Mononuclear cell (primary cell): ENCODE data around the gene NHLRC1. TPM values are rescaled to one million over a fixed set of nuclear protein-coding genes. Genes with fewer than 3 reads are reported as not detected.

Experiments
- H3K27me3 ChIP-seq: 2 replicates; pipeline ENCODE4 v1.6.0; 2011; ENCODE audit warnings: low read length, control low read depth; ENCODE audit not compliant: insufficient read depth
- H3K4me1 ChIP-seq: 2 replicates; pipeline ENCODE4 v1.5.1; 2011; ENCODE audit warnings: mild to moderate bottlenecking, low read length, control low read depth; ENCODE audit not compliant: insufficient read depth
- H3K4me3 ChIP-seq: 2 replicates; pipeline ENCODE4 v1.5.1; 2011; ENCODE audit warnings: mild to moderate bottlenecking, low read length, moderate library complexity
- H3K9me3 ChIP-seq: 2 replicates; pipeline ENCODE4 v1.5.1; 2011; ENCODE audit warnings: low read depth, mild to moderate bottlenecking, control low read depth, low read length
- total RNA-seq: library from RNA; depleted of rRNA; stranded (reverse); fragments of >200 nt; gene quantifications from one replicate; pipeline ENCODE4 v1.2.3, GENCODE V29; 2012

NHLRC1 gene
- total RNA-seq, 1 donor: 0.52 TPM

DNA sequence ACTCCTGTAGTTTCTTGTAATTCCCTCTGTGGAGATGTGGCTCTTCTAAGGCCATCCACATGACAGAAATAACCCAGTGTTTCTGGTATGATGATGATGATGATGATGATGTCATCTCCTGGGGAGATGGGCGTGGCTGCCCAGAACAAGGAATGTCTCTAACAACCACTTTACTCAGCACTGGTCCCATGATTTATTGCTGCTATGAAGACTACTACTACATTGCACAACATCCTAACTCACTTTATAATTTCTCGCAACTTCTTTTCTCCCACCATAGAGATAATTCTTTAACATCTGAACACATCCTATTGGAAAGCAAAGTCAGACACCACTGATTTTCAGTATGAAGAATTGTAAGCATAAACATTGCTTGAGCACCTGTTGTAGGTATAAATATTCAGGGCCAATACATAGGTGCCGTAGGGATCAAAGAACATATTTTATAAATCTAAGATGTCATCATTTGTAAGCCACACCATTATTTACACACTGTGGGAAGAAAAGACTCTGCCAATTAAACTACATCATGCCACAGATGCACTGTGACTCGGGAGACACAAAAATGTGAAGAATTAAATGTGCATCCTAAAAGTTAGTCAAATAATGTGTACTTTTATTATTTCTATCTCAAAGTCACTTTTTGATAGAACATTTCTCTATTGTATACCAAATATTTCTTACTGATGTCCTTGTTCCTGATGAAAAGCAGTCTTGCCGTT is 26.0 kb upstream of the NHLRC1 start:
- Histone ChIP-seq H3K9me3 (no peaks in the 10 kb centered on the region), H3K4me1 (peaks cover 12% of the 10 kb centered on the region), H3K4me3 (no peak overlapping the region), H3K27me3 (no peaks in the 10 kb centered on the region)

DNA sequence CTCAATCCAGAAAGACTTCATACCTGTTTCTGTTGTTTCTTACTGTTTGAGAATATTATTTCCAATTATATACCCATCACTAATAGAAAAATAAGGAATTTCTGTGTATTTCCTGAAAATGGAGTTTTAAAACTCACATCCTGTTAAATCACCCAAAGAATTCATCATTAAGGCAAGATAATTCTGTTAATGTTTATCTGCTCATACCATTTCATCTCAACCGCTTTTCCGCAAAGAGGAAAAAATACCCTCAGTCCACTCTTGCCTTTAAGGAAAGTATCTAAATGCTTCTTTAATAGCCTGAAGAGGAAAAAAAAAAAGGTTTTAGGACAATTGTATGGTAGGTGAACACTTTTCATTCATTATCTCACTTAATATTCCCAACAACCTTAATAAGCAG is 25.1 kb upstream of the NHLRC1 start:
- Histone ChIP-seq H3K27me3 (no peaks in the 10 kb centered on the region), H3K4me3 (no peak overlapping the region), H3K9me3 (no peaks in the 10 kb centered on the region), H3K4me1 (peaks cover 3% of the 10 kb centered on the region)

DNA sequence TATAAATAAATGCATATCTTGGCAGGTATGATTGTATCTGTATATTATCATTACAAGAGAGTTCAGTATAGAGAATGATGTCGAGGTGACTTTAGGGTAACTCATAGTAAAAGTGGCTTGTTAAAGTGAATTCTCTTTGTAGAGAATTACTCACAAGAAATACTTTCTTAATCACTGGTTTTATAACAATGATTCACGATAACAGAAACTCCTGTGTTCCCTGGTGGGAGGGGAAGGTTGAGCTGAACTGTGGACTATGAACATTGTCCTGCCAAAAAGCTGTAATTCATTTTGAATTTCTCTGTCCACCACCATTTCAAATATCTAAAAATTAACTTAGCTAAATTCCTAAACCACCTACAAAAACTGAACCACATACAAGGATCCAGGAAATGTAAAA is 24.7 kb upstream of the NHLRC1 start:
- no peaks in the 10 kb centered on the region for H3K27me3 ChIP-seq
- H3K9me3 ChIP-seq: no peaks in the 10 kb centered on the region
- H3K4me1 ChIP-seq: no peaks in the 10 kb centered on the region
- no peak overlapping the region for H3K4me3 ChIP-seq

DNA sequence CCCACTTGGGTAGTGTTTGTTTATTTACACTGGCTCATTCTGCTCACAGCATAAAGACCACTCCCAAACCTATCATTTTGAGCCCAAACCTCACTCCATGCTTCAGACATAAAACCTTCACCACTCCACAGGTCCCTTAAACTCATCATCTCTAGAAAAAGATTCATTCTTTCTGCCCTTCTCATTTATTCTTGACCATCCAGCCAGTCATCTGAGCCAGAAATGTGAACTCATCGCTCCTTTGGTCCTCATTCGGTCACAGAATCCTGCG is 20.0 kb upstream of the NHLRC1 start:
- no peaks in the 10 kb centered on the region for H3K9me3 ChIP-seq
- no peaks in the 10 kb centered on the region for H3K27me3 ChIP-seq
- no peaks in the 10 kb centered on the region for H3K4me1 ChIP-seq
- no peak overlapping the region for H3K4me3 ChIP-seq

- H3K4me3 ChIP-seq: no peak overlapping the region
- no peaks in the 10 kb centered on the region for H3K9me3 ChIP-seq
- H3K4me1 ChIP-seq: no peaks in the 10 kb centered on the region
- no peaks in the 10 kb centered on the region for H3K27me3 ChIP-seq
These were observed 19.5 kb upstream of the NHLRC1 start for GRCh38 chr6:18141805-18142590.

DNA sequence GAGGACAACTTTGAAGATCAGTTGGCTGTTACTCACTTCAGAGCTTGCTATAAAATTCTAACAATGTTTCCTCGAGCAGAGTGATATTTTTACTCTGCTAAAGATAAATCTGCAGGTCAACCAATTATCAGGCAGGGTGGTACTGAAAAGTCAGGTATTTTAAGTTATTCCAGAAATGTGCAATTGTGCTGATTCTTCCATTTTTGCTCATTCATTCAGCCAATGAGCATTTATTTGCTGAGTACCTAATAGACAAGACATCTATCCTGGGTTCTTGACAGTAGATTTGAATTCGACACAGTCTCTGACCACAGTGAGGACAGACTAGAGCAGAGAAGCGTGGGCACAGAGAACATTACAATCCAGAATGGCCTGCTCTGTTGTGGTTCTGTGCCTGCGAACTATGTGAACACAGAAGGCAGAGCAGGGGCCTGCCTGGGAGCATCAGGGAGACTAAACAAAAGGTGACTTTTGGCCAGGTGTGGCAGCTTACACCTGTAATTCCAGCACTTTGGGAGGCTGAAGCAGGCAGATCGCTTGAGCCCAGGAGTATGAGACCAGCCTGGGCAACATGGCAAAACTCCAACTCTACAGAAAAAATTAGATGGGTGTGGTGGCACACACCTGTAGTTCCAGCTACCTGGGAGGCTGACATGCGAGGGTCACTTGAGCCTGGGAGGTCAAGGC is 17.6 kb upstream of the NHLRC1 start:
- no peaks in the 10 kb centered on the region for H3K27me3 ChIP-seq
- no peaks in the 10 kb centered on the region for H3K4me1 ChIP-seq
- H3K4me3 ChIP-seq: no peak overlapping the region
- no peaks in the 10 kb centered on the region for H3K9me3 ChIP-seq

GRCh38 chr6:18138906-18139305 is 16.4 kb upstream of the NHLRC1 start:
- Histone ChIP-seq H3K4me3 (no peak overlapping the region), H3K9me3 (no peaks in the 10 kb centered on the region), H3K27me3 (no peaks in the 10 kb centered on the region), H3K4me1 (no peaks in the 10 kb centered on the region)

- no peaks in the 10 kb centered on the region for H3K27me3 ChIP-seq
- H3K4me3 ChIP-seq: no peak overlapping the region
- H3K9me3 ChIP-seq: no peaks in the 10 kb centered on the region
- H3K4me1 ChIP-seq: no peaks in the 10 kb centered on the region
These were observed 13.8 kb upstream of the NHLRC1 start for GRCh38 chr6:18136260-18136659.

- Histone ChIP-seq H3K4me1 (no peaks in the 10 kb centered on the region), H3K4me3 (no peak overlapping the region), H3K9me3 (no peaks in the 10 kb centered on the region), H3K27me3 (no peaks in the 10 kb centered on the region)
These were observed 12.7 kb upstream of the NHLRC1 start for GRCh38 chr6:18135171-18135570.

- H3K4me1 ChIP-seq: no peaks in the 10 kb centered on the region
- no peaks in the 10 kb centered on the region for H3K27me3 ChIP-seq
- H3K9me3 ChIP-seq: no peaks in the 10 kb centered on the region
- H3K4me3 ChIP-seq: no peak overlapping the region
These were observed 9.9 kb upstream of the NHLRC1 start for GRCh38 chr6:18132346-18132745.

DNA sequence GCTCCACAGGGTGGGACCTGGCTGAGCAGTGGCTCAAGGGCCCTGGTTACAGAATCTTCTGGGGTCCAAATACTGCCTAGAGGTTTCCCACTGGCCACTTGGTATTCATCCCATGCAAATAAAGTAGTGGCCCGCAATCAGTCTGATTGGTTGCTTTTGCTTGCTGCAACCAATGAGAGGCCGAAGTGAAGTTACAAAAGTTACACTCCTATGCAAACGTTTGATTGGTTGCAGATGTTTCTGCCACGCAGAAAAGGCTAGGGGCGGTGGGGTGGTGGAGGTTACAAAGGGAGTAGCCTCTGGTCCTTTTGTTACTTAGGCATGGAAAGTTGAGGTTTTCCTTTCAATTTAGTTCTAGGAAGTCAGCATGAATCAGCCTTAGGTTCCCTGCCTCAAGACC is 3.6 kb upstream of the NHLRC1 start:
- Histone ChIP-seq H3K4me3 (no peak overlapping the region), H3K27me3 (no peaks in the 10 kb centered on the region), H3K4me1 (peaks cover 6% of the 10 kb centered on the region), H3K9me3 (no peaks in the 10 kb centered on the region)

GRCh38 chr6:18121580-18122127 is 823 bp downstream of the NHLRC1 start:
- peaks cover 6% of the 10 kb centered on the region for H3K4me1 ChIP-seq
- no peaks in the 10 kb centered on the region for H3K9me3 ChIP-seq
- H3K4me3 ChIP-seq: no peak overlapping the region
- H3K27me3 ChIP-seq: no peaks in the 10 kb centered on the region

- peaks cover 6% of the 10 kb centered on the region for H3K4me1 ChIP-seq
- H3K4me3 ChIP-seq: no peak overlapping the region
- no peaks in the 10 kb centered on the region for H3K9me3 ChIP-seq
- H3K27me3 ChIP-seq: no peaks in the 10 kb centered on the region
These were observed 3.2 kb downstream of the NHLRC1 start for GRCh38 chr6:18119236-18119635.

DNA sequence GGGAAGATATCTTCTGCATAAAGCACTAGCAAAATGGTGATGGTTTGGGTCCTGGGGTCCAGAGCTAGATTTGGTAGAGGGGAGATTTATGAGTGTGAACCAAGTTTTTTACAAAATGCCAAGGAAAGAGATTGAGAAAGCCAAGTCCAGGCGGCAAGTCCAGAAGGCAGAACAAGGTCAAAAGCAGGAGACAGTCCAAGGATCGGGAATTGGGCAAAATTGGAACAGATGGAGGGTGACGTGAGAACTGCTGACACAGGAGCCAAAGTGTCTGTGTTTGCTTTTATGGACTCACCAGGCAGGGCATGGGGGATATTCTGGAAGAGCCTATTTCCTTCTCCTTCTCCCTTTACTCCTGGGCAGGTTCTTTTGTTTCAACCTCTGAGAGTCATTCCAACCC is 4.1 kb downstream of the NHLRC1 start:
- Histone ChIP-seq H3K4me1 (peaks cover 6% of the 10 kb centered on the region), H3K9me3 (no peaks in the 10 kb centered on the region), H3K4me3 (no peak overlapping the region), H3K27me3 (no peaks in the 10 kb centered on the region)

DNA sequence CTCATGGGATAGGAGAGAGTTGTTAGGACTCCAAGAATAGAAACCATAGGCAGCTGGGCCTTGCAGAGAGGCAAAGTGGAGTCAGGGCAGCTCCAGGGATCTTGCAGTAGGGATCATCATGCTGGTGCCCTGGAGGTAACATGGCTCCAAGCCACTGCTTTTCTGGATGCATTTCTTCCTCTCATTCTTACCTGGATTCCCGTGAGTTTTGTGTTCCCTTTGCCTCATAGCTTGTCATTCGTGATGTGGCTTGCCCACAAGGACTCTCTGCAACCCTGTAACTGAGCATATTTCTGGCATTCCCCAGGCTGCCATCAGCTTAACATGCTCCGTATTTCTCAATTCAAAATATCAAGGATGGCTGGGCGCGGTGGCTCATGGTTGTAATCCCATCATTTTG is 5.3 kb downstream of the NHLRC1 start:
- Histone ChIP-seq H3K4me3 (no peak overlapping the region), H3K27me3 (no peaks in the 10 kb centered on the region), H3K9me3 (no peaks in the 10 kb centered on the region), H3K4me1 (peaks cover 4% of the 10 kb centered on the region)
